Measurements from ENCODE around the gene PTGR3.
"Not testable (repeated sequence)": the region's sequence is repeated elsewhere in the genome, so short reads cannot be mapped to it uniquely, and the experiment has no call there.

The PTGR3 gene

GRCh38 chr18:75200605-75201280 lies 8.2 kb downstream of the PTGR3 start:
- DNase-seq (ENCODE audit: low spot score), result no peak
- TF ChIP-seq, protein P1, sequence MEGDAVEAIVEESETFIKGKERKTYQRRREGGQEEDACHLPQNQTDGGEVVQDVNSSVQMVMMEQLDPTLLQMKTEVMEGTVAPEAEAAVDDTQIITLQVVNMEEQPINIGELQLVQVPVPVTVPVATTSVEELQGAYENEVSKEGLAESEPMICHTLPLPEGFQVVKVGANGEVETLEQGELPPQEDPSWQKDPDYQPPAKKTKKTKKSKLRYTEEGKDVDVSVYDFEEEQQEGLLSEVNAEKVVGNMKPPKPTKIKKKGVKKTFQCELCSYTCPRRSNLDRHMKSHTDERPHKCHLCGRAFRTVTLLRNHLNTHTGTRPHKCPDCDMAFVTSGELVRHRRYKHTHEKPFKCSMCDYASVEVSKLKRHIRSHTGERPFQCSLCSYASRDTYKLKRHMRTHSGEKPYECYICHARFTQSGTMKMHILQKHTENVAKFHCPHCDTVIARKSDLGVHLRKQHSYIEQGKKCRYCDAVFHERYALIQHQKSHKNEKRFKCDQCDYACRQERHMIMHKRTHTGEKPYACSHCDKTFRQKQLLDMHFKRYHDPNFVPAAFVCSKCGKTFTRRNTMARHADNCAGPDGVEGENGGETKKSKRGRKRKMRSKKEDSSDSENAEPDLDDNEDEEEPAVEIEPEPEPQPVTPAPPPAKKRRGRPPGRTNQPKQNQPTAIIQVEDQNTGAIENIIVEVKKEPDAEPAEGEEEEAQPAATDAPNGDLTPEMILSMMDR (conservative IDR thresholded peaks at IDR 0.05; ENCODE audit: low read depth), result no peak
- CTCF ChIA-PET, result no interaction called here
- no peak overlapping the region for H3K27ac ChIP-seq
- POLR2A ChIA-PET (ENCODE audit: low non-redundant PET), result no interaction called here

DNA sequence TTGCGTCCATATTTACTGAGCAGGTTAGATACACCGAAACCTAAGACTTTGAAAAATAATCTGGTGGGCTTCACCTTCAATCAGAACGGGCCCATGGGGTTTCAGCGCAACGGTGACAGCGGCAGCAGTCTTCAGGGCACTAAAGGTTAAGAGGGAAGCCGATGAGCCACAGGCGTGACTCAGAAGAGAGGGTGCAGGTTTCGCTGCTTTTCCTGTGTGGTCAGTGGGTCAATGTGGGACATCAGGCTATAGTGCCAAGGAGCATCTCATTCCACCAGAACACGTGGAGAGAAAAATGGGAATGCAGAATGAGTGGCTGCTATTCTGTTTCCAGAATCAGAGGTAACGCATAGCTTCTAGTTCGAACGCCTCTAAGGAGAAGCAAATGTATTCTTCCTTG lies 8.9 kb downstream of the PTGR3 start:
- no peak for DNase-seq (ENCODE audit: low spot score)
- no peak overlapping the region for H3K27ac ChIP-seq
- TF ChIP-seq, protein P1 (conservative IDR thresholded peaks at IDR 0.05; ENCODE audit: low read depth), result no peak
- CTCF ChIA-PET, result no interaction called here
- POLR2A ChIA-PET (ENCODE audit: low non-redundant PET), result no interaction called here

DNA sequence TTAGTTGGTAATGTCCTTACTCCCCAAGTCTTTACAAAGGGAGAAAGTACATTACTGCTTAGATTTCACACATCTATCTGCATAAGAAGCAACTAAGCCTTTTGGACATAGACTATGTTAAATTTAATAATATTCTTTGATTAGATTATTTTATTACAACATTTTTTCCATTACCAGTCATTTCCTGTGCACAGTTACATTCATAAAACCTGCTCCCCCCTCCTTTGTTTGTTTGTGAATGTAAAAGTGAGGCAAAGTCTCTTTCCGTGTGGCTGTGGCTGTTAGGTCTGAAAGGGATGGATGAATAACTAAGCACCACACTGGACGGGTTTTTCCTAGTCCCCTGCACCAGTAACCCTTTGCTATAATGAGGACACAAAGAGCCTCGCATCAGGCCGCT lies 9.6 kb downstream of the PTGR3 start:
- ChIA-PET POLR2A (ENCODE audit: low non-redundant PET) (no interaction called here), CTCF (no interaction called here)
- H3K27ac ChIP-seq, result no peak overlapping the region
- TF ChIP-seq, protein P1 (conservative IDR thresholded peaks at IDR 0.05; ENCODE audit: low read depth), result no peak
- DNase-seq (ENCODE audit: low spot score), result no peak

DNA sequence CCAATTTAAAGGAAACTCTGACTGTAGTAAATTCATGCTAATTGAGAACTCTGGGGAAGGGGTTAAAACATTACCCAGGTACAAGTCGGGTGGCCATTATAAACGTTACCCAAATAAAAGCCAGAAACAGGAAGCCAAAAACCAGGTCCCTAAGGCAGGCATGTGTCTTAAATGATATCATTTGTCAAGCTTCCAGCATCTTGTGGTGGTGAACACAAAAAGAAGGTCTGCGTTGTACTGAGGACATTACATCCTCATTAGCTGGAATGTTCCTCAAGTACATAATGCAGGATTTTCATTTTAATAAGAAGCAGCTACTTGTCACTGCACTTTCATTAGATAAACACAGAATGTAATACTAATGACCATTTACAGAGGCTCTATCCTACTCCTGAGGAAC lies 10.9 kb downstream of the PTGR3 start:
- DNase-seq (ENCODE audit: low spot score), result no peak
- TF ChIP-seq, protein P1 (conservative IDR thresholded peaks at IDR 0.05; ENCODE audit: low read depth), result no peak
- H3K27ac ChIP-seq, result no peak overlapping the region
- ChIA-PET POLR2A (ENCODE audit: low non-redundant PET) (no interaction called here), CTCF (no interaction called here)

GRCh38 chr18:75192899-75193298 lies 16.0 kb downstream of the PTGR3 start:
- H3K27ac ChIP-seq, result no peak overlapping the region
- TF ChIP-seq, protein P1 (conservative IDR thresholded peaks at IDR 0.05; ENCODE audit: low read depth), result no peak
- CTCF ChIA-PET, result no interaction called here
- DNase-seq (ENCODE audit: low spot score), result no peak
- POLR2A ChIA-PET (ENCODE audit: low non-redundant PET), result no interaction called here

DNA sequence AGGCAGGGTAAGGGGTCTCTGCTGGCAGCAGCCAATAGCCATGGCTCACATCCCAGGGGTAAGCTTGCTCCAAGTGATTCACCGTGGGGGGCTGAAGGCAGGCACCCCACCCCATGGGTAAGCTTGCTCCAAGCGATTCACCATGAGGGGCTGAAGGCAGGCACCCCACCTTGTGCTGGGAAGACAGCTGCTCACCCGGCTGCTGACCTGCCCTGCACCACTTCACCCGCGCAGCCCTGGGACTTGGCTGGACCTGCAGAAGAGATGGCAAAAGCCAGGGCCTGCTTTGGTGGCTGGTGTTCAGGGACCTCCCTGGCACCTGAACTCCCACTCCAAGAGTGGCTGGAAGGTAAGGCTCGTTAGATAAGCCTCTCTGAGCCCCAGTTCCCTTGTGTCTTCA lies 19.2 kb downstream of the PTGR3 start:
- H3K27ac ChIP-seq, result no peak overlapping the region
- POLR2A ChIA-PET (ENCODE audit: low non-redundant PET), result no interaction called here
- CTCF ChIA-PET, result no interaction called here
- DNase-seq (ENCODE audit: low spot score), result no peak
- TF ChIP-seq, protein P1 (conservative IDR thresholded peaks at IDR 0.05; ENCODE audit: low read depth), result no peak

DNA sequence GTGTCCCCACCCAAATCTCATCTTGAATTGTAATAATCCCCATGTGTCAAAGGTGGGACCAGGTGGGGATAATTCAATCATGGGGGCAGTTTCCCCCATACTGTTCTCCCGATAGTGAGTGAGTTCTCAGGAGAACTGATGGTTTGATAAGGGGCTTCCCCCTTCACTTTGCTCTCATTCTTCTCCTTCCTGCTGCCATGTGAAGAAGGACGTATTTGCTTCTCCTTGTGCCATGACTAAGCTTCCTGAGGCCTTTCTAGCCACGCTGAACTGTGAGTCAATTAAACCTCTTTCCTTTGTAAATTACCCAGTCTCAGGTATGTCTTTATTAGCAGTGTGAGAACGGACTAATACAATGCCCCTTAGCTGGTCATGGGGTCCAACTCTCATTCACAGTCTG lies 21.2 kb downstream of the PTGR3 start:
- H3K27ac ChIP-seq; DNase-seq (ENCODE audit: low spot score); POLR2A ChIA-PET (ENCODE audit: low non-redundant PET); CTCF ChIA-PET: not testable (repeated sequence)

Measured in RWPE1 (cell line).